Smooth muscle cell (in vitro differentiated cells): ENCODE data around the gene FMN1. TPM values are rescaled to one million over a fixed set of nuclear protein-coding genes. Genes with fewer than 3 reads are reported as not detected.

Source experiments
- DNase-seq: peaks from one replicate; lab custom pipeline; 2025; ENCODE audit not compliant: unreplicated experiment; lab: John Stamatoyannopoulos, UW
- H2AFZ ChIP-seq: fragments of 200-600 bp; sonication (generic); 2 replicates; pipeline ENCODE4 v1.6.0; 2016; ENCODE audit warnings: antibody characterized with exemption, low read depth, mild to moderate bottlenecking
- H3F3A ChIP-seq: fragments of 200-600 bp; sonication (generic); 2 replicates; pipeline ENCODE4 v1.6.0; 2017; ENCODE audit warnings: antibody characterized with exemption, low read depth
- H3K27ac ChIP-seq: fragments of 200-600 bp; sonication (generic); 2 replicates; pipeline ENCODE4 v1.5.1; 2016; ENCODE audit warnings: low read depth, mild to moderate bottlenecking
- H3K27me3 ChIP-seq: fragments of 200-600 bp; sonication (generic); 2 replicates; pipeline ENCODE4 v1.6.1; 2016; ENCODE audit warnings: low read depth, mild to moderate bottlenecking
- H3K36me3 ChIP-seq: fragments of 200-600 bp; sonication (generic); 2 replicates; pipeline ENCODE4 v1.5.1; 2016; ENCODE audit warnings: low read depth
- H3K4me1 ChIP-seq: fragments of 200-600 bp; sonication (generic); 2 replicates; pipeline ENCODE4 v1.5.1; 2016; ENCODE audit warnings: low read depth
- H3K4me2 ChIP-seq: fragments of 200-600 bp; sonication (generic); 2 replicates; pipeline ENCODE4 v1.6.0; 2016; ENCODE audit warnings: mild to moderate bottlenecking
- H3K4me3 ChIP-seq: fragments of 200-600 bp; sonication (generic); 2 replicates; pipeline ENCODE4 v1.5.1; 2016; ENCODE audit warnings: mild to moderate bottlenecking
- H3K79me2 ChIP-seq: fragments of 200-600 bp; sonication (generic); 2 replicates; pipeline ENCODE4 v1.6.0; 2016; ENCODE audit warnings: low read depth, mild to moderate bottlenecking
- H3K9ac ChIP-seq: fragments of 200-600 bp; sonication (generic); 2 replicates; pipeline ENCODE4 v1.6.0; 2016; ENCODE audit warnings: low read depth
- H3K9me3 ChIP-seq: fragments of 200-600 bp; sonication (generic); replicated peaks from 2 replicates; pipeline ENCODE4 v1.5.1; 2016; ENCODE audit warnings: low read depth
- H4K20me1 ChIP-seq: fragments of 200-600 bp; sonication (generic); 2 replicates; pipeline ENCODE4 v1.6.0; 2016; ENCODE audit warnings: low read depth
- WGBS: methylation state at CpG from one replicate; pipeline ENCODE4 v1.1.7; 2016; ENCODE audit warnings: low lambda C conversion rate; 5-methylcytosine and 5-hydroxymethylcytosine counted together
- polyA plus RNA-seq: library from polyadenylated mRNA; unstranded; fragments of >200 nt; fragmentation: Nextera tagmentation; extraction: Ambion mirVana; gene quantifications from 2 replicates; pipeline ENCODE4 v1.2.1, GENCODE V29; 2016
- total RNA-seq: library from RNA; depleted of rRNA; stranded (reverse); fragments of >200 nt; gene quantifications from 2 replicates; pipeline ENCODE4 v1.2.3, GENCODE V29; 2014
- TF ChIP-seq, protein P1 (sequence below): fragments of 200-600 bp; sonication (generic); IDR thresholded peaks from 2 replicates; pipeline ENCODE4 v1.5.1; 2017; ENCODE audit warnings: borderline replicate concordance, mild to moderate bottlenecking, antibody characterized with exemption; ENCODE audit not compliant: insufficient read depth, poor library complexity, severe bottlenecking

FMN1 gene
- total and polyA plus RNA-seq, 2 experiments from 2014 or later = 0.08 to 4.0 TPM

- Histone ChIP-seq H3K27me3 (peaks cover 30% of the 10 kb centered on the region), H4K20me1 (no peaks in the 10 kb centered on the region), H3F3A (no peaks in the 10 kb centered on the region), H3K79me2 (no peaks in the 10 kb centered on the region), H3K36me3 (no peaks in the 10 kb centered on the region), H3K9me3 (no peaks in the 10 kb centered on the region), H3K4me1 (peaks cover 9% of the 10 kb centered on the region), H3K27ac (no peak overlapping the region), H3K4me2 (no peak overlapping the region), H2AFZ (no peak overlapping the region), H3K9ac (no peak overlapping the region), H3K4me3 (no peak overlapping the region)
- DNase-seq = no peak
- TF ChIP-seq, protein P1, sequence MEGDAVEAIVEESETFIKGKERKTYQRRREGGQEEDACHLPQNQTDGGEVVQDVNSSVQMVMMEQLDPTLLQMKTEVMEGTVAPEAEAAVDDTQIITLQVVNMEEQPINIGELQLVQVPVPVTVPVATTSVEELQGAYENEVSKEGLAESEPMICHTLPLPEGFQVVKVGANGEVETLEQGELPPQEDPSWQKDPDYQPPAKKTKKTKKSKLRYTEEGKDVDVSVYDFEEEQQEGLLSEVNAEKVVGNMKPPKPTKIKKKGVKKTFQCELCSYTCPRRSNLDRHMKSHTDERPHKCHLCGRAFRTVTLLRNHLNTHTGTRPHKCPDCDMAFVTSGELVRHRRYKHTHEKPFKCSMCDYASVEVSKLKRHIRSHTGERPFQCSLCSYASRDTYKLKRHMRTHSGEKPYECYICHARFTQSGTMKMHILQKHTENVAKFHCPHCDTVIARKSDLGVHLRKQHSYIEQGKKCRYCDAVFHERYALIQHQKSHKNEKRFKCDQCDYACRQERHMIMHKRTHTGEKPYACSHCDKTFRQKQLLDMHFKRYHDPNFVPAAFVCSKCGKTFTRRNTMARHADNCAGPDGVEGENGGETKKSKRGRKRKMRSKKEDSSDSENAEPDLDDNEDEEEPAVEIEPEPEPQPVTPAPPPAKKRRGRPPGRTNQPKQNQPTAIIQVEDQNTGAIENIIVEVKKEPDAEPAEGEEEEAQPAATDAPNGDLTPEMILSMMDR = no peak
- 89% methylated on average over 3 of the region's 3 CpGs for WGBS
Measured at GRCh38 chr15:33096134-33096533, 98.4 kb downstream of the FMN1 start.

GRCh38 chr15:33095641-33096040 lies 98.9 kb downstream of the FMN1 start:
- no peak for DNase-seq
- Histone ChIP-seq H3K36me3 (no peaks in the 10 kb centered on the region), H3F3A (no peaks in the 10 kb centered on the region), H3K79me2 (no peaks in the 10 kb centered on the region), H3K4me2 (no peak overlapping the region), H3K9ac (no peak overlapping the region), H3K9me3 (no peaks in the 10 kb centered on the region), H2AFZ (no peak overlapping the region), H3K4me1 (peaks cover 9% of the 10 kb centered on the region), H3K4me3 (no peak overlapping the region), H3K27ac (no peak overlapping the region), H4K20me1 (no peaks in the 10 kb centered on the region), H3K27me3 (peaks cover 32% of the 10 kb centered on the region)
- TF ChIP-seq, protein P1 = no peak
- 76% methylated on average over 2 of the region's 2 CpGs for WGBS

- H3K27ac ChIP-seq = no peak overlapping the region
- no peak for DNase-seq
Measured at GRCh38 chr15:33094336-33094735, 100.2 kb downstream of the FMN1 start.

DNA sequence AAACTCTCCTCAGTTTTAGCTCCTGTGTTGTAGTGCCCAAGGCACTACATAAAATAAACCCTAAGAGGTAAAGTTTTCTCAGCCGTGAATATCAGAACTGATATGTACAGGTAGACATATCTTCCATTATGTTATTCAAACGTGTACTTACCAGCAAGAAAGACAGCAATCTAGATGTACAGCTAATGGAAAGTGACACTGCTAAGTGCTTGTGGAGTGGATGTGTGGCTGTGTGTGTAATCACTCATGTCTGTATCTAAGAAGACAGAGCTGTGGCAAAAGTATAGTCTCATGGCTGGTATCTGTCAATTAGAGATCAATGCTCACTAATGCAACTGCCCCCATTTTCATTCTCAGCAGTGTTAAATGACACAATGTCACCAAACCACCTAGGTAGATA lies 101.3 kb downstream of the FMN1 start:
- Histone ChIP-seq H3K9me3 (no peaks in the 10 kb centered on the region), H3K9ac (no peak overlapping the region), H3K4me3 (no peak overlapping the region), H3K36me3 (no peaks in the 10 kb centered on the region), H3K4me1 (peaks cover 6% of the 10 kb centered on the region), H3F3A (no peaks in the 10 kb centered on the region), H3K79me2 (no peaks in the 10 kb centered on the region), H2AFZ (no peak overlapping the region), H3K4me2 (no peak overlapping the region), H3K27me3 (peaks cover 40% of the 10 kb centered on the region), H3K27ac (no peak overlapping the region), H4K20me1 (no peaks in the 10 kb centered on the region)
- no peak for DNase-seq
- WGBS = 88% methylated on average over 2 of the region's 2 CpGs
- TF ChIP-seq, protein P1 = no peak

More at GRCh38 chr15:33094336-33094735, 100.2 kb downstream of the FMN1 start:
- peaks cover 9% of the 10 kb centered on the region for H3K4me1 ChIP-seq
- no peak overlapping the region for H3K4me2 ChIP-seq
- no peaks in the 10 kb centered on the region for H3K36me3 ChIP-seq
- no peaks in the 10 kb centered on the region for H3K79me2 ChIP-seq
- peaks cover 33% of the 10 kb centered on the region for H3K27me3 ChIP-seq
- no peaks in the 10 kb centered on the region for H3K9me3 ChIP-seq
- H3K4me3 ChIP-seq = no peak overlapping the region
- H4K20me1 ChIP-seq = no peaks in the 10 kb centered on the region
- WGBS = 71% methylated on average over 2 of the region's 2 CpGs
- TF ChIP-seq, protein P1 = no peak
- H3K9ac ChIP-seq = no peak overlapping the region
- H2AFZ ChIP-seq = no peak overlapping the region
- H3F3A ChIP-seq = no peaks in the 10 kb centered on the region
